A549 (cell line): ENCODE results near the gene ZNF33A. TPM values are rescaled to one million over a fixed set of nuclear protein-coding genes. Genes with fewer than 3 reads are reported as not detected.
A peak's percentile ranks its signal among the peaks of the same experiment; 100 is the strongest.

Source experiments
- ATAC-seq, 2 experiments: fragments of 200-7000 bp in 1 of 2; fragments of >200 bp in 1 of 2; cut with Nextera tagmentation in 1 of 2; cut with Tn5 transposase in 1 of 2; 3 replicates each; pipeline versions ENCODE4 v1.8.0 to v1.9.1; 2018 to 2020; ENCODE audit warnings: mild to moderate bottlenecking in 1 of 2, moderate library complexity in 1 of 2
- CTCF ChIA-PET: fragments of 300-600 bp; sonication (Branson Sonifier 250); formaldehyde crosslinking; extraction: SDS; loops from one replicate; lab custom pipeline; 2021; ENCODE audit warnings: antibody characterized with exemption, inconsistent platforms; lab: Yijun Ruan, JAX
- POLR2A ChIA-PET: fragments of 350-600 bp; formaldehyde crosslinking; extraction: SDS; loops from one replicate; lab custom pipeline; 2021; ENCODE audit warnings: antibody characterized with exemption, inconsistent platforms; lab: Yijun Ruan, JAX
- DNase-seq, 2 experiments: peaks; one replicate each; pipeline versions ENCODE4 v3.0.0 to v3.0.0-alpha.2; 2011 to 2016; ENCODE audit warnings: low read depth in 1 of 2, low spot score in 1 of 2
- FAIRE-seq: peaks from 2 replicates; lab custom pipeline; 2011; peaks lifted over from hg19 to GRCh38; lab: Jason Lieb, UNC
- H3K27ac ChIP-seq, 2 experiments: fragments of >200 bp; sonication (Bioruptor Twin); formaldehyde crosslinking; 3 replicates each; pipeline ENCODE4 v1.5.1; 2016 to 2017
- H3K4me1 ChIP-seq: fragments of >200 bp; sonication (Bioruptor Twin); formaldehyde crosslinking; 3 replicates; pipeline ENCODE4 v1.6.1; 2016
- H3K4me2 ChIP-seq: fragments of >200 bp; sonication (Bioruptor Twin); formaldehyde crosslinking; 3 replicates; pipeline ENCODE4 v1.6.1; 2016
- H3K4me3 ChIP-seq: fragments of >200 bp; sonication (Bioruptor Twin); formaldehyde crosslinking; 3 replicates; pipeline ENCODE4 v1.5.1; 2016
- H3K9me3 ChIP-seq: fragments of >200 bp; sonication (Bioruptor Twin); formaldehyde crosslinking; 3 replicates; pipeline ENCODE4 v1.6.1; 2016
- BCL3 ChIP-seq: fragments of >200 bp; sonication (Bioruptor Twin); formaldehyde crosslinking; IDR thresholded peaks from 3 replicates; pipeline ENCODE4 v1.6.1; 2016
- BHLHE40 ChIP-seq: IDR thresholded peaks from 2 replicates; pipeline ENCODE4 v1.6.1; 2012; ENCODE audit warnings: low read depth, low read length, inconsistent platforms
- CBX8 ChIP-seq: fragments of 200-600 bp; sonication (generic); IDR thresholded peaks from 2 replicates; pipeline ENCODE4 v1.6.1; 2016
- CTCF ChIP-seq: fragments of >200 bp; sonication (Bioruptor Twin); formaldehyde crosslinking; IDR thresholded peaks from 3 replicates; pipeline ENCODE4 v1.5.1; 2016
- ELK1 ChIP-seq: fragments of 150-350 bp; IDR thresholded peaks from 2 replicates; pipeline ENCODE4 v1.6.1; 2014; ENCODE audit warnings: low read depth, mild to moderate bottlenecking, low read length
- GATA3 ChIP-seq: IDR thresholded peaks from 2 replicates; pipeline ENCODE4 v1.6.1; 2012; ENCODE audit warnings: borderline replicate concordance
- HMGXB4 ChIP-seq: fragments of 250-450 bp; sonication (Bioruptor Pico); IDR thresholded peaks from 2 replicates; pipeline ENCODE4 v1.5.0; 2021; ENCODE audit warnings: mild to moderate bottlenecking, moderate library complexity, borderline replicate concordance
- HOXB13 ChIP-seq: fragments of 250-450 bp; sonication (Bioruptor Pico); IDR thresholded peaks from 2 replicates; pipeline ENCODE4 v1.5.0; 2020; ENCODE audit warnings: low read depth, mild to moderate bottlenecking, moderate library complexity
- KDM5A ChIP-seq: fragments of 200-600 bp; sonication (generic); IDR thresholded peaks from 2 replicates; pipeline ENCODE4 v1.6.1; 2016; ENCODE audit warnings: antibody characterized with exemption, mild to moderate bottlenecking
- MAX ChIP-seq: IDR thresholded peaks from 2 replicates; pipeline ENCODE4 v1.6.1; 2012
- MYC ChIP-seq: IDR thresholded peaks from 2 replicates; pipeline ENCODE4 v1.6.1; 2012; ENCODE audit warnings: mild to moderate bottlenecking, inconsistent platforms, low read length, improper control_type of control experiment, borderline replicate concordance
- NPAS2 ChIP-seq: fragments of 250-450 bp; sonication (Bioruptor Pico); IDR thresholded peaks from 2 replicates; pipeline ENCODE4 v1.8.0; 2022; ENCODE audit warnings: mild to moderate bottlenecking, moderate library complexity, borderline replicate concordance
- PHF8 ChIP-seq: fragments of 200-600 bp; sonication (generic); IDR thresholded peaks from 2 replicates; pipeline ENCODE4 v1.6.1; 2016; ENCODE audit warnings: low read depth, mild to moderate bottlenecking, antibody characterized with exemption, moderate library complexity, borderline replicate concordance
- POLR2A ChIP-seq: IDR thresholded peaks from 2 replicates; pipeline ENCODE4 v1.6.1; 2012; ENCODE audit warnings: mild to moderate bottlenecking, low read length
- RAD21 ChIP-seq, 2 experiments: fragments of >200 bp in 1 of 2; sonication (Bioruptor Twin) in 1 of 2; formaldehyde crosslinking in 1 of 2; IDR thresholded peaks in 1 of 2; conservative IDR thresholded peaks in 1 of 2; 2 replicates in 1 of 2; 3 replicates in 1 of 2; pipeline ENCODE4 v1.6.1; 2012 to 2018; ENCODE audit warnings: inconsistent platforms in 1 of 2
- RCOR1 ChIP-seq: fragments of 150-350 bp; IDR thresholded peaks from 2 replicates; pipeline ENCODE4 v1.6.1; 2014; ENCODE audit warnings: antibody characterized with exemption, low read length, low read depth
- RFX5 ChIP-seq: fragments of 450-650 bp; IDR thresholded peaks from 2 replicates; pipeline ENCODE4 v1.7.1; 2014; ENCODE audit warnings: antibody characterized with exemption, mild to moderate bottlenecking, moderate library complexity
- RNF2 ChIP-seq: fragments of 200-600 bp; sonication (generic); IDR thresholded peaks from 2 replicates; pipeline ENCODE4 v1.6.1; 2016; ENCODE audit warnings: low read depth, mild to moderate bottlenecking, antibody characterized with exemption, moderate library complexity, borderline replicate concordance
- ZFP36 ChIP-seq: fragments of 450-650 bp; IDR thresholded peaks from 2 replicates; pipeline ENCODE4 v1.6.1; 2014; ENCODE audit warnings: borderline replicate concordance; ENCODE audit not compliant: partially characterized antibody
- WGBS: methylation state at CpG from one replicate; pipeline ENCODE4 v1.1.6; 2017; ENCODE audit errors: missing lambda C conversion rate; 5-methylcytosine and 5-hydroxymethylcytosine counted together
- polyA plus RNA-seq, 4 experiments: library from polyadenylated mRNA; depleted of rRNA in 3 of 4; stranded (reverse); fragments of >200 nt; fragmentation: RNase III in 1 of 4; extraction: RNeasy Plus Mini Kit Qiagen cat#74134 plus additional on column Dnase treatment in 1 of 4; gene quantifications; 2 replicates in 3 of 4; 3 replicates in 1 of 4; pipeline ENCODE4 v1.2.3, GENCODE V29; 2011 to 2017

Gene ZNF33A
- polyA plus RNA-seq, 2 of the 4 experiments (the other 2 are of a cell fraction), result 15.6 to 18.7 TPM

- TF ChIP-seq RCOR1 (no peak), HMGXB4 (CRISPR knock-in tag) (no peak; the same call in 1 of the 2 replicates), RAD21 (conservative IDR thresholded peaks at IDR 0.05 in 1 of 2, IDR thresholded peaks at IDR 0.05 in 1 of 2) (peak; percentile 59 to 70), GATA3 (no peak), RNF2 (no peak), CTCF (peak; percentile 92), ZFP36 (no peak), HOXB13 (no peak), PHF8 (peak; percentile 96), BCL3 (peak; percentile 52; the same call in 2 of the 3 replicates)
Observed at GRCh38 chr10:37976091-37976879, 34.2 kb upstream of the ZNF33A start, which contains the start of gene ZNF25 (continued).

- FAIRE-seq, result no peak
- Histone ChIP-seq H3K9me3 (peaks cover 18% of the 10 kb centered on the region; the same call in 2 of the 3 replicates), H3K4me2 (peak overlapping the region; percentile 72), H3K4me1 (peaks cover 4% of the 10 kb centered on the region; the same call in 1 of the 3 replicates), H3K4me3 (peak overlapping the region; percentile 58), H3K27ac (peak overlapping the region; percentile 64 to 82)
- ChIA-PET CTCF (interaction anchor here (0.7 to 2.2 kb wide), 15 partner anchors 9 to 170 kb away, joined by 3 to 10 read pairs (median 4); partner anchors contain the start of genes ZNF248, ZNF33A and ZNF37A), POLR2A (interaction anchor here (1.0 to 1.8 kb wide), 3 partner anchors 33 to 426 kb away, joined by 4 to 11 read pairs (median 5); partner anchors contain the start of genes ZNF33A and ZNF37A)
- ATAC-seq, result no peak; a peak in 1 of 6 replicates
- 4% methylated on average over 9 of the region's 9 CpGs for WGBS
- no peak for DNase-seq
- TF ChIP-seq MYC (no peak), BHLHE40 (no peak), MAX (no peak), RNF2 (no peak), RFX5 (no peak), NPAS2 (no peak), CTCF (peak; percentile 43), CBX8 (no peak), POLR2A (no peak), ELK1 (no peak), RAD21 (conservative IDR thresholded peaks at IDR 0.05 in 1 of 2, IDR thresholded peaks at IDR 0.05 in 1 of 2) (peak in 1 of 2 experiments; percentile 6; a peak in 1 of 5 replicates), KDM5A (no peak), HMGXB4 (CRISPR knock-in tag) (no peak)
Observed at GRCh38 chr10:37976880-37977203, 33.6 kb upstream of the ZNF33A start.
